ENCODE measurements around the gene SRC.

- TF ChIP-seq, protein P1, sequence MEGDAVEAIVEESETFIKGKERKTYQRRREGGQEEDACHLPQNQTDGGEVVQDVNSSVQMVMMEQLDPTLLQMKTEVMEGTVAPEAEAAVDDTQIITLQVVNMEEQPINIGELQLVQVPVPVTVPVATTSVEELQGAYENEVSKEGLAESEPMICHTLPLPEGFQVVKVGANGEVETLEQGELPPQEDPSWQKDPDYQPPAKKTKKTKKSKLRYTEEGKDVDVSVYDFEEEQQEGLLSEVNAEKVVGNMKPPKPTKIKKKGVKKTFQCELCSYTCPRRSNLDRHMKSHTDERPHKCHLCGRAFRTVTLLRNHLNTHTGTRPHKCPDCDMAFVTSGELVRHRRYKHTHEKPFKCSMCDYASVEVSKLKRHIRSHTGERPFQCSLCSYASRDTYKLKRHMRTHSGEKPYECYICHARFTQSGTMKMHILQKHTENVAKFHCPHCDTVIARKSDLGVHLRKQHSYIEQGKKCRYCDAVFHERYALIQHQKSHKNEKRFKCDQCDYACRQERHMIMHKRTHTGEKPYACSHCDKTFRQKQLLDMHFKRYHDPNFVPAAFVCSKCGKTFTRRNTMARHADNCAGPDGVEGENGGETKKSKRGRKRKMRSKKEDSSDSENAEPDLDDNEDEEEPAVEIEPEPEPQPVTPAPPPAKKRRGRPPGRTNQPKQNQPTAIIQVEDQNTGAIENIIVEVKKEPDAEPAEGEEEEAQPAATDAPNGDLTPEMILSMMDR (IDR thresholded peaks at IDR 0.05), result no peak
- TF ChIP-seq POLR2A (IDR thresholded peaks at IDR 0.05) (no peak), POLR2AphosphoS5 (IDR thresholded peaks at IDR 0.05) (no peak), EP300 (IDR thresholded peaks at IDR 0.05; ENCODE audit: low read depth) (no peak)
These were observed 7.4 kb downstream of the SRC start for GRCh38 chr20:37353285-37353849.
